Mesodermal cell (in vitro differentiated cells): ENCODE measurements around the gene KLK1.
"Not testable (repeated sequence)": the region's sequence is repeated elsewhere in the genome, so short reads cannot be mapped to it uniquely, and the experiment has no call there.

Experiments
- H3K27ac ChIP-seq: 2 replicates; pipeline ENCODE4 v1.7.0; 2013; ENCODE audit warnings: mild to moderate bottlenecking, low read depth, low read length, moderate library complexity; ENCODE audit not compliant: severe bottlenecking
- H3K36me3 ChIP-seq: 2 replicates; pipeline ENCODE4 v1.7.1; 2013; ENCODE audit warnings: mild to moderate bottlenecking, low read length, moderate library complexity; ENCODE audit not compliant: control insufficient read depth, insufficient read depth
- H3K4me1 ChIP-seq: one replicate; pipeline ENCODE4 v1.7.1; 2013; ENCODE audit warnings: mild to moderate bottlenecking, low read length; ENCODE audit not compliant: insufficient read depth, control insufficient read depth, poor library complexity, severe bottlenecking
- H3K4me3 ChIP-seq: 2 replicates; pipeline ENCODE4 v1.7.0; 2013; ENCODE audit warnings: low read length, control low read depth, mild to moderate bottlenecking; ENCODE audit not compliant: insufficient read depth, poor library complexity, severe bottlenecking; ENCODE audit errors: extremely low read depth
- H3K9me3 ChIP-seq: 2 replicates; pipeline ENCODE4 v1.7.1; 2013; ENCODE audit warnings: mild to moderate bottlenecking, low read length, moderate library complexity; ENCODE audit not compliant: control insufficient read depth
- WGBS, 2 experiments: methylation state at CpG; one replicate each; pipeline ENCODE4 v1.1.5; 2013; ENCODE audit warnings: missing lambda C conversion rate in 2 of 2; ENCODE audit not compliant: insufficient coverage in 2 of 2; 5-methylcytosine and 5-hydroxymethylcytosine counted together

KLK1 gene

DNA sequence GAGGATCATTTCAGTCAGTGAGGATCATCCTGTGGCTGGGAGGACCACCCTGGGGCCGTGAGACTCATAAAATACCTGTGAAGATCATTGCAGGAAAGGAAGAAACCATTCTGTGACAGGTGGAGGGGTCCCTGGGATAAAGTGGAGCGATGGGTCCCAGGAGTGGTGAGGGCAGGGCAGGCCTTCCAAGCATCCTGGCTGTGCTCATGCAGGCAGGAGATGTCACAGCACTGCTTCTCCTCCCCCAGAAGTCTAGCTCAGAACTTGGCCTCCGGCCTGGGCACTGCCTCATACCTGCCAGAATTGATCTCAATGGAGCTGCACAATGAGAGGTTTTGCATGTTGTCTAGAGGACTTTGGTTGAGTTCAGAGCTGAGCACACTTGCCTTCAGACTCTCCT lies 11.1 kb downstream of the KLK1 start:
- H3K4me3 ChIP-seq: no peak overlapping the region
- H3K4me1 ChIP-seq: no peaks in the 10 kb centered on the region
- no peak overlapping the region for H3K27ac ChIP-seq
- WGBS, 2 experiments: 44 to 56% methylated on average over 1 to 3 of the region's 3 CpGs
- no peaks in the 10 kb centered on the region for H3K36me3 ChIP-seq
- no peaks in the 10 kb centered on the region for H3K9me3 ChIP-seq

DNA sequence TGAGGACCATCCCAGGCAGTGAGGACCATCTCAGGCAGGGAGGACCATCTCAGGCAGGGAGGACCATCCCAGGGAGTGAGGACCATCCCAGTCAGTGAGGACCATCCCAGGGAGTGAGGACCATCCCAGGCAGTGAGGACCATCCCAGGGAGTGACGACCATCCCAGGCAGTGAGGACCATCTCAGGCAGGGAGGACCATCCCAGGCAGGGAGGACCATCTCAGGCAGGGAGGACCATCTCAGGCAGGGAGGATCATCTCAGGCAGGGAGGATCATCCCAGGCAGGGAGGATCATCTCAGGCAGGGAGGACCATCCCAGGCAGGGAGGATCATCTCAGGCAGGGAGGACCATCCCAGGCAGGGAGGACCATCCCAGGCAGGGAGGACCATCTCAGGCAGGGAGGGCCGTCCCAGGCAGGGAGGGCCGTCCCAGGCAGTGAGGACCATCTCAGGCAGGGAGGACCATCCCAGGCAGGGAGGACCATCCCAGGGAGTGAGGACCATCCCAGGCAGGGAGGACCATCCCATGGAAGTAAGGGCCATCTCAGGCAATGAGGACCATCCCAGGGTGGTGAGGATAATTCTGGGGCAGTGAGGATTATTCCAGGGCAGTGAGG lies 11.9 kb downstream of the KLK1 start:
- H3K9me3 ChIP-seq, H3K4me1 ChIP-seq, H3K4me3 ChIP-seq, H3K27ac ChIP-seq, H3K36me3 ChIP-seq: not testable (repeated sequence)
- WGBS, 2 experiments: 52 to 64% methylated on average over 3 of the region's 3 CpGs

- no peak overlapping the region for H3K4me3 ChIP-seq
- H3K36me3 ChIP-seq: no peaks in the 10 kb centered on the region
- no peak overlapping the region for H3K27ac ChIP-seq
- peaks cover 4% of the 10 kb centered on the region for H3K4me1 ChIP-seq
- no peaks in the 10 kb centered on the region for H3K9me3 ChIP-seq
- 83% methylated on average over 1 of the region's 1 CpG; no CpG with 5 or more reads in 1 of the 2 experiments for WGBS, 2 experiments
These were observed 14.7 kb downstream of the KLK1 start for GRCh38 chr19:50808856-50809255.

DNA sequence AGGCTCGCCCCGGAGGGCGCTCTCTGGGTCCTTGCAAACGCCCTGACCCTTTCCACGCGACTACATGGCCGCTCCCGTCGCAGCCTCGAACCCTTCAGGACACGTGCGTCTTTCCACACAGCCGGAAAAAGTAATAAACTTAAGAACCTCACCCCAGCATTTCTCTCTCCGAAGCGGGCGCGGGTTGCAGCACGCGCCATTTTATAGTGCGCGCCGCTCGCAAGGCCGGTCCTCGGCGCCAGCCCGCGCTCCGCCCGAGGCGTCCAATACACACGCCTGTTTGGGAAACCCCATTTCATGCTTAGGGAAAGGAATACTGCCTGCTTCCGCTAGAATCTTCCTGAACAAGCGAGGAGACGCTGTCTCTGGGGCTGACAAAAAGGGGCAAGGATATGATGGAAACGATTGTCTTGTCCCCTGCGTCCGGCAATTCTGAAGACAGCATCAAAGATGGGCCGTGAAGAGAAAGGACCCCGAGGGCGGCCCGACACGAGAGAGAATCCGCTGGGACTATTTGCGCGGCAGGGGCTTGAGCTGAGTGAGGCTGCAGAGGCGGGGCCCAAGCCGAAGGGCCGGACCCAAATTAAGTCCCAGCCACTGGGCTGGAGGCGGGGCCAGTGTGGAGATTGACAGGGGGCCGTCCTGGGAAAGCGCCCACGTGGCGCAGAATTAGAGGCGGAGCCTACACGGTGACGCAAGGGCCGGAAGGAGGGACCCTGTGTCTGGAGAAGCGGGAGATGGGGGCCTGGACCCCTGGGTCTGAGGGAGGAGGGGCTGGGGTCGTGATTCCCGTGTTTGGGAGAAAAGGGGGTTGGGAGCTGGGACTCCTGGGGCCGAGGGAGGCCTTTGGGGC lies 18.9 kb downstream of the KLK1 start:
- WGBS, 2 experiments: 0 to 1% methylated on average over 48 to 57 of the region's 62 CpGs

DNA sequence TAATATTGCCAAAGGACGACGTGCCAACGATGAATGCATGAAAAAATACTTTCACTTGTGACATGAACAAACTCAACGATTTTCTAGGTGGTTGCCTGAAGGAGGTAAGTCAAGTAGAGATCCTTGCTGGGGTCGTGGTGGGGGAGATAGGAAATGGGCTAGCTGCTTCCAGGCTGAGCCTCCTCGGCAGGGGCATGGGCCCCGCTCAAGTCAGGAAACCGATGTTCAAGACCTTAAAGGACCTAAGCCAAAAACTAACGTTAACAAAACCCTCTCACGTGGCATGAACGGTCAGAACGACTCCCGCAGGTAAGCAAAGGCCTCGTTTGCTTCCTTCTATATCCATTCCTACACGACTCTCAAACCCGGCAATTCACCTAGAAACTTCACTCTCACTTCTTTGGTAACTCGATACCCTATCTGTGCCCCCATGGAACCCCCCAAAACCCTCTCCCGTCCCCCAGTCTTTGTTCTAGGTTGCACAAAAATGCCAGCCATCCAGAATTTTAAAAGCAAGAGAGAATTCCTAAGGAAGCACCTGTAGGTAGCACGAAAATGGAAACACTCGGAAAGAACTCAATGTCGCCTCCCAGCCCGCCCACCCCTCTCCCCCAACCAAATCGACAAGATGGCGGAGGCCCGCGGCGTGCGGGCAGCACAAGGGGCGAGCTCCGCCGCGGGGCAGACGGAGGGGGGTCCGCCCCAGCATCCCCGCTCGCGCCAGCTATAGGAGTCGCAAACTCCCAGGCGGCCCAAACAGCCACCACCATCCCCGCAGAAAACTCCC lies 19.8 kb downstream of the KLK1 start:
- WGBS, 2 experiments: 0 to 1% methylated on average over 14 to 30 of the region's 40 CpGs
- peaks cover 19% of the 10 kb centered on the region for H3K4me1 ChIP-seq
- no peaks in the 10 kb centered on the region for H3K9me3 ChIP-seq
- peak overlapping the region; percentile 100 for H3K27ac ChIP-seq
- peaks cover 39% of the 10 kb centered on the region for H3K36me3 ChIP-seq
- H3K4me3 ChIP-seq: peak overlapping the region; percentile 68

More for the DNA sequence above, 18.9 kb downstream of the KLK1 start:
- Histone ChIP-seq H3K27ac (peak overlapping the region; percentile 100), H3K9me3 (no peaks in the 10 kb centered on the region), H3K36me3 (peaks cover 31% of the 10 kb centered on the region), H3K4me3 (peak overlapping the region; percentile 68), H3K4me1 (peaks cover 19% of the 10 kb centered on the region)

DNA sequence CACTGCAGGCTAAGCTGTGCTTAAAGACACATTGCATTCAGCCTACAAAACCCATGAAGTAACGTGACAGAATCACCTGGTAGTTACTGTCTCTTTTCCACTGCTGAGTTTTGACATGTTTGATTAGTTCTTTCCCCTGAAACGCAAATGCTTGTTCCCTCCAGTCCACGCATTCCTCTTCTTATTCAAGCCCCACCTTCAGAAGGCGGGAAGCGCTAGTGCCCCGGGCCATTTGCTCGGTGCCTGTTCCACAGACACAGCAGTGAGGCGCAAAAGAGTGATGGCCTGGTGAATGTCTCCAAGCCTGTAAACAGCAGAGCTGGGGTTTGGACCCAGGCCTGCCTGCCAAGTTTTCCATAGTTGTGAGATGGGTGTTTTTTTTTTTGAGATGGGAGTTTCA lies 22.5 kb downstream of the KLK1 start:
- 91 to 92% methylated on average over 4 to 8 of the region's 8 CpGs for WGBS, 2 experiments
- peaks cover 65% of the 10 kb centered on the region for H3K36me3 ChIP-seq

GRCh38 chr19:50799547-50799851 lies 24.1 kb downstream of the KLK1 start:
- Histone ChIP-seq H3K36me3 (peaks cover 68% of the 10 kb centered on the region), H3K4me1 (peaks cover 15% of the 10 kb centered on the region), H3K4me3 (no peak overlapping the region), H3K9me3 (no peaks in the 10 kb centered on the region), H3K27ac (no peak overlapping the region)
- WGBS, 2 experiments: 80 to 90% methylated on average over 2 to 3 of the region's 3 CpGs

More for the DNA sequence above, 22.5 kb downstream of the KLK1 start:
- Histone ChIP-seq H3K27ac (no peak overlapping the region), H3K4me1 (peaks cover 19% of the 10 kb centered on the region), H3K9me3 (no peaks in the 10 kb centered on the region), H3K4me3 (no peak overlapping the region)

DNA sequence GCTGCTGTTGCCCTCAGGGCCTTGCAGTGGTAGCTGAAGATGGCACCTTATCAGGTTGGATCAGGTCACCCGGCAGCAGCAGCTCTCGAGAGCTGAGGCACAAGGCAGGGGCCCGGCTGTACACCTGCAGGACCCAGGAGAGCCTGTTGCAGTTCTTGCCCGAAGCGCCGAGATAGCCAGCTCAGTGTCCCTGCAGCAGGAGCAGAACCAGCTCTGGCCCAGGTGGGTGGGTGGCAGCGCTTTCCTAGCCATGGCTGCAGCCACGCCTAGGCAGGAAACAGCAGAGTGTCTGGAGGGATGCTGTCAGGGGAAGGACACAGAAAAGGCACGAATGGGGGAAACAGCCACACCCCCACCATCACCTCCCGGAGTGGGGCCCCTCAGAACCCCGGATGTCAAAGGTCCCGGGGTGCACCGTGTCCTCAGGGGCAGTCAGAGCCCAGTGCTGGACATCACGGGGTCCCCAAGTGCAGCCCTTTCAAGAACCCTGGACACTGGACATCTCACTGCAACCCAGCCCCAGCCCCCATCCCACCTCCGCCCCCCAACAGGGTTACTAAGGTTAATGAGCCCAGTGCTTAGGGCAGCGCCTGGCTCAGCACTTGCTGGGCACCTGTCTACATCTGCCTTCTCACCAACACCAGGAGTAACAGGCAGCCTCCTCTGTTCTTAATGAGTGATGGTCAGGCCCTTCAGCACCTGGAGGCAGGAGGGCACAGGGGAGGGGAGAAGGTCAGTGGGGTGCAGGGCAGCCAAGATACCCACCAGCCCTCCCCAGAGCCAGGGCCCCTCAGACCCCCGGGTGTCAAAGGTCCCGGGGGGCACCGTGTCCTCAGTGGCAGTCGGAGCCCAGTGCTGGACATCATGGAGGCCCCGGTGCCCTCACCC lies 24.7 kb downstream of the KLK1 start:
- Histone ChIP-seq H3K27ac (no peak overlapping the region), H3K4me3 (no peak overlapping the region), H3K36me3 (peaks cover 68% of the 10 kb centered on the region), H3K4me1 (peaks cover 15% of the 10 kb centered on the region), H3K9me3 (no peaks in the 10 kb centered on the region)
- WGBS, 2 experiments: 97 to 98% methylated on average over 14 to 20 of the region's 21 CpGs

- no peaks in the 10 kb centered on the region for H3K9me3 ChIP-seq
- peaks cover 15% of the 10 kb centered on the region for H3K4me1 ChIP-seq
- no peak overlapping the region for H3K4me3 ChIP-seq
- WGBS, 2 experiments: 93 to 94% methylated on average over 15 to 17 of the region's 18 CpGs
- H3K36me3 ChIP-seq: peaks cover 67% of the 10 kb centered on the region
- H3K27ac ChIP-seq: no peak overlapping the region
These were observed 25.6 kb downstream of the KLK1 start for GRCh38 chr19:50797781-50798658.
